NCI-H146 treated with DMSO at 0.1 percent for 48 hours (cell line): ENCODE data around the gene EXO1.

ENCODE experiments used
- DNase-seq: peaks from one replicate; lab custom pipeline; 2025; ENCODE audit not compliant: unreplicated experiment; lab: John Stamatoyannopoulos, UW

EXO1 gene

DNA sequence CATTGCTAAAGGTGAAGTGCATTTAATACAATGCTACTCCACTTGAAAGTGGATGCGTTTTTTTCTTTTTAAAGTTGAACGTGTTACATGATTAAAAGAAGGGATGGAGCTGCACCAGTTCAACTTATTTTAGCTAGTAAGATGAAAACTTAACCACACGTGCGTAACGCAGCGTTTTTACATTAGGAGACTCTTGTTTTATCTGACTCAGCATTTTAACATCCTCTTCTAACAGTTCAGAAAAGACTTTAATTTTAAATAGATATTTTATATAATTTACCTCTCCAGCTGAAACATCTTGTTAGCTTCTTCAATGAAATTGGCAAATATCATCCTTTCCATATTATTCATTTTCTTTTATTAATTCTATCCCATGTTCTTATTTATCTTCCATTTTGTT lies 33.4 kb downstream of the EXO1 start:
- DNase-seq: no peak

- DNase-seq: no peak
Measured at GRCh38 chr1:241883159-241883558, 35.2 kb downstream of the EXO1 start.

DNA sequence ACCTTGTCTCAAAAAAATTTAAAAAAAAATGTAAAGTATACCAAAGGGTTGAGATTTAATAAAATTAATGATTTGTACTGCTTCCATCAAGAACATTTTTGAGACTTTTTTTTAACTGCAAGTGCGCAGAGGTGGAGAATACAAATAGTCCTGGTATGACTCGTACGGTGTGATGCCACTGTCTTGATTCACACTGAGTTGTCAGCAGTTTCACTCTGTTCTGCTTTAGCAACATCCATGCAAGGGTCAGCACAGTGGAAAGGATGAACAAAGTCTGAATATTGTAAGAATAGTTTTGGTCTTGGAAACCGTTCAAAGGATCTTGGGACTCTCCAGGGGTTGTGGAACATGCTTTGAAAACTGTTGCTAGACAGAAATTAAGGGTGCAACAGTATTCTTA lies 40.2 kb downstream of the EXO1 start:
- no peak for DNase-seq

- no peak for DNase-seq
Measured at GRCh38 chr1:241891296-241891695, 43.3 kb downstream of the EXO1 start.

GRCh38 chr1:241894016-241894415 lies 46.0 kb downstream of the EXO1 start:
- no peak for DNase-seq

DNA sequence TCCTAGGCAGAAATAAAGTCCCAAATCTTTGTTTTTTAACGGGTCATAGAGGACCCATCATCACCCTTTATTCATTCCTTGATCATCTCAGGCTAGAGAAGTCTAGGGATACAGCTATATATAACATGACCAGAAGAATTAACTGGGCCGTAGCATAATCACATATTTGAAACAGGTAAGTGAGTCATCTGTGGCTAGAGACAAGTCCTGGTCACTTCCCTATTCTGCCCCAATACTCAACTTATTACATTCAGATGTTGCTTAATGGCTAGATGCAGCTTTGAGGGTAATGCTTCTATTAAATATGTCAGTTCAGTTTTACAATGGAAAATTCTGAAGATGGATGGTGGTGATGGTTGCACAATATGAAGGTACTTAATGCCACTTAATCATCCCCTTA lies 47.0 kb downstream of the EXO1 start:
- DNase-seq: no peak

- DNase-seq: no peak
Measured at GRCh38 chr1:241896670-241896962, 48.6 kb downstream of the EXO1 start.

DNA sequence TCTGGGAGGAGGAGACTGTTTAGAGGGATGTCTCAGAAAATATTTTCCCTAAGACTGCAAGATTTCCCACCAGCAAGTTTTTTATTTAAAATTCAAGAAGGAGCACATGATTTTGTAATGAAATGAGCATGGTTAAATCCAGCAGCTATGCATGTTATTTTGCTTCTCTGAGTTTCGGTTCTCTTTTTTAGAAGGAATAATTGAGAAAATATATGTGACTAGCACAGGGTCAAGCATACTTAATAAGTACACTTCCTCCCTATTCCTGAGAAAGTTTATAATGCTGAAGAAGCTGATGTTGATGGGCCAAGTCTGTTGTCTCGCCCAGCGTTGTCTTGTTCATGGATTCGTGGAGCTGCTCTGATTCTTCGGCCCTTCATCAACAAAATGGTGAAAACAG lies 51.2 kb downstream of the EXO1 start:
- no peak for DNase-seq

- no peak for DNase-seq
Measured at GRCh38 chr1:241900381-241900780, 52.4 kb downstream of the EXO1 start.

DNA sequence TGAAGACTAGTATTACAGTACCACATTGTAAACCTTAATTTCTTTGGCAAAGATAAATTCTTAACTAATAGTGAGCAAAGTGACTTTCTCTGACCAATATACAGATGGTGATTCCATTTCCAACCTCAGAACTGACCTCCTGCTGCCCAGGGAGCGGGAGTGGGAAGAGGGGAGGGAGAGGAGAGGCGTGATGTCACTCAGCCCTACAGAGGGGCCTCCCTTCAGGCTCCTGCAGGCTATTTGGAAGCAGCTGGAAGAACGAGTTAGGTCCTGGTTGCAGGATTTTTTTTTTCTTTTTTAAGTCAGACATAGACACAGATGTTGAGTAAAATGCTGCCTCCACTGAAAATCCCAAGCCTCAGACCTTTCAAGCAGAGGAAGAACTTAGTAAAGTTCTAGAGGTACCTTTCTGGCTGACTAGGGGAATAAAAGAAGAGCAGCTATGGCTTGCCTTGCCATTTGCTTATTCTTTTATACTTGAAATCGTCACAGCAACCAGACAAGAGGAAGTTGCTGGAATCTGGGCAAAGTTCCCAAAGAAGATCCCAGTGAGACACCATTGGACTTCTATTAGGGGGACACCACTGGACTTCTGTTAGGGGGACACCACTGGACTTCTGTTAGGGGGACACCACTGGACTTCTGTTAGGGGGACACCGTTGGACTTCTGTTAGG lies 54.5 kb downstream of the EXO1 start:
- no peak for DNase-seq

DNA sequence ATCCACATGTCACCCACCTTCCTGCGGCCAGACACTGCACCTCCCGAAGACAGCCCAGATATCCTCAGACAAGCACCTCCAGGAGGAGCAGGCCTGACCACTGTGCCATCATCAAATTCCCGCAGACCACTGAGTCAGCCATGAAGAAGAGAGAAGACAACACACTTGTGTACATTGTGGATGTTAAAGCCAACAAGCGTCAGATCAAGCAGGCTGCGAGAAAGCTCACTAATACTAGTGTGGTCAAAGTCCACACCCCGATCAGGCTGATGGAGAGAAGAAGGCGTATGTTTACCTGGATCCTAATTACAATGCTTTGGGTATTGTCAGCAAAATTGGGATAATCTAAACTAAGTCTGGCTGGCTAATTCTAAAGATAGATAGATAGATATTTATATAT lies 68.2 kb downstream of the EXO1 start:
- no peak for DNase-seq

- DNase-seq: no peak
Measured at GRCh38 chr1:241917487-241917886, 69.5 kb downstream of the EXO1 start.

- no peak for DNase-seq
Measured at GRCh38 chr1:241918879-241919278, 70.9 kb downstream of the EXO1 start.

DNA sequence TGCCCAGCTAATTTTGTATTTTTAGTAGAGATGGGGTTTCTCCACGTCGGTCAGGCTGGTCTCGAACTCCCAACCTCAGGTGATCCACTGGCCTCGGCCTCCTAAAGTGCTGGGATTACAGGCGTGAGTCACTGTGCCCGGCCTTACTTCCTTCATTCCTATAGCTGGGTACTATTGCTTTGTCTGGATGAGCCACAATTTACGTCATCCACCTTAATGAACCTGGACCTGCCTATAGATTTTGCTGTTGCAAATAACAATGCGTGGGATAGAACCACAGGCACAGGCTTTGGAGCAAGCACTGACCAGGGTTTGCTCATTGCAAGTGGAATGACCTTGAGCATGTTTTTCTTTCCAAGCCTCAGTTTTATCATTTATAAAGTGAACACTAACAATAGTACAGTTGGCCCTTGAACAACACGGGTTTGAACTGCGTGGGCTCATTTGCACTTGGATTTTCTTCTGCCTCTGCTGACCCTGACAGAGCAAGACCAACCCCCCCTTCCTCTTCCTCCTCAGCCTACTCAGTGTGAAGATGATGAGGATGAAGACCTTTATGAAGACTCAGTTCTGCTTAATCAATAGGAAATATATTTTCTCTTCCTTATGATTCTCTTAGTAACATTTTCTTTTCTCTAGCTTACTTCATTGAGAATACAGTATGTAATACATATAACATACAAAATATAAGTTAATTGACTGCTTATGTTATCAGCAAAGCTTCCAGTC lies 76.2 kb downstream of the EXO1 start:
- DNase-seq: no peak

GRCh38 chr1:241926141-241926540 lies 78.1 kb downstream of the EXO1 start:
- no peak for DNase-seq

- no peak for DNase-seq
Measured at GRCh38 chr1:241927321-241927720, 79.3 kb downstream of the EXO1 start.

- DNase-seq: no peak
Measured at GRCh38 chr1:241932845-241933244, 84.8 kb downstream of the EXO1 start.

- peak; percentile 37 for DNase-seq
Measured at GRCh38 chr1:241934201-241934848, 86.3 kb downstream of the EXO1 start.

- no peak for DNase-seq
Measured at GRCh38 chr1:241934866-241935265, 86.9 kb downstream of the EXO1 start.
